ENCODE data around the gene RALGAPA1.

The RALGAPA1 gene

DNA sequence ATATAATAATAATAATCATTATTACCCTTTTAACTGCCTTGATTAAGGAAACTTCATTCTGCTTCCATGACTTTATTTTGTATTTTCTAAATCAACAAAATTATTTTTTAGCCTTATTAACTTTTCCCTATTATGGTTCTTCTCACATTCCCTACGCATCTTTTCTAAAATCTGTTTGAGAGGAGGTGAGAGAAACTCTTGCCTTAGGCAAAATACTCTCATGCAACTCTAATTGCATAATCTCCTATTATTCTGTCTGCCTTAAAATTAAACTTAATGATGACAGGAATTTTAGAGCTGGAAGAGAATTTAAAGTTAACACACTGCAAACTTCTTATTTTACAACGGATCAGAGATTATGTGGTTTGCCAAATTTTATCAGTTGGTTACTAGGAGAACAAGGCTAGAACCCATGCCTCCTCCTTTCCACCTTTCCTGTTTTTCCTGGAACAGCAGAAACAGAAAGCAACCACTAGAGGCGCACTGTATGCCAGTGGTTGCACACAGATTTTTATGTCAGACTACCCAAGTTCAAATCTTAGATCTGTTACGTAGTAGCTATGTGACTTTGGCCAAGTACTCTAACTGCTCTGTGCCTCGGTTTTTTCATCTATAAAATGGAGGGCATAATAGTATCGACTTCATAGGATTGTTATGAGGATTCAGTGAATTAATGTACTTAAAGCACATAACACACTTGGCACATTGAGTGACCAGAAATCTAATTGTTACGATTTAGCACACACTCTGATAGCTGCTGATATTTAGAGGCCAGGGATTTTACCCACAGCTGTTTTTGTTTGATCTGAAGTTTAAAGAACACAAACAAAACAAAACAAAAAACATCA is 12.7 kb upstream of the RALGAPA1 start:
- H3K9me3 ChIP-seq (ENCODE audit: control insufficient read depth, insufficient read depth, low read length): no peaks in the 10 kb centered on the region
- no peak overlapping the region for H3K9ac ChIP-seq (ENCODE audit: low read depth, low read length)
- no peaks in the 10 kb centered on the region for H3K36me3 ChIP-seq (ENCODE audit: control insufficient read depth, insufficient read depth, low read length)
- no peak overlapping the region for H3K27ac ChIP-seq (ENCODE audit: low read depth, low read length)
- no peak overlapping the region for H3K4me3 ChIP-seq (ENCODE audit: low read depth, low read length)
- H3K27me3 ChIP-seq (ENCODE audit: control insufficient read depth, insufficient read depth, low read length): no peaks in the 10 kb centered on the region
- no peaks in the 10 kb centered on the region for H3K4me1 ChIP-seq (ENCODE audit: control insufficient read depth, insufficient read depth, low read length)

DNA sequence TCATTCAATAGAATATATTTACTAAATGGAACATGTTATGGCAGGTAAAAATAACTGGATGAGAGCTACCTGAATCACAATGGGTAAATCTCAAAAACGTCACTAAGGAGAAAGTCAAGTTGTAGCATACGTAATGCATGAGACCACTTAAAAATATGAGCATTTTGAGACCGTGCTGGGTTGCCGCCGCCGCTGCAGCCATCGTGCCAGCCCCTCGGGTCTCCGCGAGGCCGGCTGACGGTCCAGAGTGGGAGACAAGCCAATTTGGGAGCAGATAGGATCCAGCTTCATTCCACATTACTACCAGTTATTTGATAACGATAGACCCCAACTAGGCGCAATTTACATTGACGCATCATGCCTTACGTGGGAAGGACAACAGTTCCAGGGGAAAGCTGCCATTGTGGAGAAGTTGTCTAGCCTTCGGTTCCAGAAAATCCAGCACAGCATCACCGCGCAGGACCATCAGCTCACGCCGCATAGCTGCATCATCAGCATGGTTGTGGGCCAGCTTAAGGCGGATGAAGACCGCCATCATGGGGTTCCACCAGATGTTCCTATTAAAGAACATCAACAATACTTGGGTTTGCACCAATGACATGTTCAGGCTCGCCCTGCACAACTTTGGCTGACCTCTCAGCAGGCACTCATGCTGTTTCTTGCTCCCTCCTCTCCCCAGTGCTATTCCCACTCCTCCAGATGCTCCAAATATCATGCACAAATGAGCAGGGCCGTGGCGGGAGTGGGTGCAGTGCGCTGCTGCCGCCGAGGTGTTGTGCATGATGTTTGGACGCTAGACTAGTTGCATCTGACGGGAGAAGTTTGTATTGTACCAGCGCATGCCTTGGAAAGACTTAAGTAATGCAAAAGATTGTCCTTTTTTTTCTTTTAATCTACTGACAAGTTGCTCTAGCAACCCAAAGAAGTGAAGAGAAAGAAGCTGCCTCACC is 10.8 kb upstream of the RALGAPA1 start:
- H3K36me3 ChIP-seq (ENCODE audit: control insufficient read depth, insufficient read depth, low read length): no peaks in the 10 kb centered on the region
- no peaks in the 10 kb centered on the region for H3K9me3 ChIP-seq (ENCODE audit: control insufficient read depth, insufficient read depth, low read length)
- no peak overlapping the region for H3K4me3 ChIP-seq (ENCODE audit: low read depth, low read length)
- H3K4me1 ChIP-seq (ENCODE audit: control insufficient read depth, insufficient read depth, low read length): no peaks in the 10 kb centered on the region
- H3K27me3 ChIP-seq (ENCODE audit: control insufficient read depth, insufficient read depth, low read length): no peaks in the 10 kb centered on the region
- no peak overlapping the region for H3K27ac ChIP-seq (ENCODE audit: low read depth, low read length)
- no peak overlapping the region for H3K9ac ChIP-seq (ENCODE audit: low read depth, low read length)

DNA sequence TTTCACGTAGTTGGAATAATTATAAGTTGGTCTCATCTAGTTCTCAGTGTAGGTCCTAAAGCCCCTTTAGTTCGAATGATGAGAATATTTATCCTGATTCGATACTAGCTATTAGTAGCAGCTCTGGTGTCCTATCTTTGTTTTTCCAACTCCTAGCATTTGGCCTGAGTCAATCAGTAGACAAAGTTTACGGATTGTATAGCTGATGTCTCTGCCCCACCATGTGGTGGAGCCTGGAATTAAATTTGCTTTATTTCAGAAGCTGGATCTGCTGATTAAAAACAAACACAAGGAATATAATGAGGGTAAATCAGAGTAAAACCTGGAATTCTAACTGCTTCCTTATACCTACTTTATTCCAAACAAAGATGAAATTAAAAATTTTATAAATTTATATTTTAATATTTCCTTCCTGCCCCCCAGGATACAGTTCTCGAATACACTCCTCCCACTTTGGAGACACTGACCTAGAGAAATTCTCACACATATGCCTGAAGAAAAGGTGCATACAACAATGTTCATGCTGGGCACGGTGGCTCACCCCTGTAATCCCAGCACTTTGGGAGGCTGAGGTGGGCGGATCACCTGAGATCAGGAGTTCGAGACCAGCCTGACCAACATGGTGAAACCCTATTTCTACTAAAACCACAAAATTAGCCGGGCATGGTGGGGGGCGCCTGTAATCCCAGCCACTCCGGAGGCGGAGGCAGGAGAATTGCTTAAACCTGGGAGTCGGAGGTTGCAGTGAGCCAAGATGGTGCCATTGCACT is 9.4 kb upstream of the RALGAPA1 start:
- no peak overlapping the region for H3K9ac ChIP-seq (ENCODE audit: low read depth, low read length)
- no peak overlapping the region for H3K27ac ChIP-seq (ENCODE audit: low read depth, low read length)
- H3K36me3 ChIP-seq (ENCODE audit: control insufficient read depth, insufficient read depth, low read length): no peaks in the 10 kb centered on the region

DNA sequence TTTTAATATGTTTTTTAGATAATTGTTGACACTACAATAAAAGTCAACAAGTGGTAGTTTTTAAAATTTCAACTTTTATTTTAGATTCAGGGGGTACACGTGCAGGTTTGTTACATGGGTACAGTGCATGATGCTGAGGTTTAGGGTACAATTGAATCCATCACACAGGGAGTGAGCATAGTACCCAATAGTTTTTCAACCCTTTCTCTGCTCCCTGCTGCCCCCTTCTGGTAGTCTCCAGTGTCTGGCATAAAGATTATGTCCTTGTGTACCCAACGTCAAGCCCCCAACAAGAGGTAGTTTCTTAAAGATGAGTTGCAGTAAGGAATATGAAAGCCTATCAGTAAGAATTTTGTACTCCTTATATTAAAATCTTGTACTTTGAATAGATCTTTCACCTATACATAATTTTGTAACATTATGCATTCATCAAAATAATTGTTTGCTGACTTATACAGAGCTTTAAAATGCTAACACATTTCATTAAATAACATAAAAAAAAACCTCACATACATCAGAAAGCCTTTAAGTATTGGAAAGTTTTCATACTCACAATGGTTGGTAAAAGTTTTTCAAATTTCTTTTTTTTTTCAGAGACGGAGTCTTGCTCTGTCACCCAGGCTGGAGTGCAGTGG is 5.4 kb upstream of the RALGAPA1 start:
- no peak overlapping the region for H3K27ac ChIP-seq (ENCODE audit: low read depth, low read length)
- H3K4me1 ChIP-seq (ENCODE audit: control insufficient read depth, insufficient read depth, low read length): no peaks in the 10 kb centered on the region
- no peaks in the 10 kb centered on the region for H3K27me3 ChIP-seq (ENCODE audit: control insufficient read depth, insufficient read depth, low read length)
- no peak overlapping the region for H3K4me3 ChIP-seq (ENCODE audit: low read depth, low read length)
- H3K36me3 ChIP-seq (ENCODE audit: control insufficient read depth, insufficient read depth, low read length): no peaks in the 10 kb centered on the region
- no peaks in the 10 kb centered on the region for H3K9me3 ChIP-seq (ENCODE audit: control insufficient read depth, insufficient read depth, low read length)
- H3K9ac ChIP-seq (ENCODE audit: low read depth, low read length): no peak overlapping the region

More for the DNA sequence above, 9.4 kb upstream of the RALGAPA1 start:
- Histone ChIP-seq H3K4me3 (ENCODE audit: low read depth, low read length) (no peak overlapping the region), H3K27me3 (ENCODE audit: control insufficient read depth, insufficient read depth, low read length) (no peaks in the 10 kb centered on the region), H3K4me1 (ENCODE audit: control insufficient read depth, insufficient read depth, low read length) (no peaks in the 10 kb centered on the region), H3K9me3 (ENCODE audit: control insufficient read depth, insufficient read depth, low read length) (no peaks in the 10 kb centered on the region)

DNA sequence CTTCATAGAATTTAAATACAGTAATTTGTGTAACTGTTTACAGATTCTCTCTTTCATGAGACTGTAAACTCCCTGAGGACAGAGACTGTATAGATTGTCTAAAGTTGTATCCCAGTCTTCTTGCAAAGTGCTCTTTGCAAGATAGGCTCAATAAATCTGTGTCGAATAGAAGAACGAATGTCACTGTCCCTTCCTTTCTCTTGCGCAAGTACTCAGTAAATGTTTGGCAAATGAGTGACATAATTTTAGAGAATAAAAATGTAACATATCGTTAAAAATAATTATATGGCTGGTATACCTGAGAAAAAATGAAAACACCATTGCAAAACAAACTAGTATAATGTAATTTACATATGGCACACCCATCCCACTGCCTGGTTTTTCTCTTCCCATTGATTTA is 1.9 kb upstream of the RALGAPA1 start:
- Histone ChIP-seq H3K9ac (ENCODE audit: low read depth, low read length) (no peak overlapping the region), H3K4me1 (ENCODE audit: control insufficient read depth, insufficient read depth, low read length) (peaks cover 15% of the 10 kb centered on the region; the same call in 1 of the 2 replicates), H3K4me3 (ENCODE audit: low read depth, low read length) (no peak overlapping the region), H3K27ac (ENCODE audit: low read depth, low read length) (no peak overlapping the region), H3K36me3 (ENCODE audit: control insufficient read depth, insufficient read depth, low read length) (no peaks in the 10 kb centered on the region), H3K9me3 (ENCODE audit: control insufficient read depth, insufficient read depth, low read length) (no peaks in the 10 kb centered on the region), H3K27me3 (ENCODE audit: control insufficient read depth, insufficient read depth, low read length) (no peaks in the 10 kb centered on the region)

DNA sequence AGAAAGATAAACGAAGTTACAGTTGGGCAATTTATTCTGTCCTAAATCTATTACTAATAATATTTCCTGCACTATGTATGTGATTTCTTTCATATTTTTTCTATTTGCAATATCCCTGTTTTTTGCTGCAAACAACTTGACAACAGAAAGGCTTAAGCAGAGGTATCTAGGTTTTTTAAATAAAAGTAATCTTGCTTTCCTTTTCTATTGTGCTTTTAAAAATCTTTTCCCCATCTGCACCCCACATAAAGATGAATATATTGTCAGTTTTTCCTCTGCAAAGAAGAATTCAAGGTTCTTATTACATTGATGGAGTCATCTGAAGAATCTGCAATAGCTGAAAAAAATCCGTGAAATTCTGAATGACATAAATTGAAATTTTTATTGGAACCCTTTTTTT is 502 bp upstream of the RALGAPA1 start:
- Histone ChIP-seq H3K27me3 (ENCODE audit: control insufficient read depth, insufficient read depth, low read length) (no peaks in the 10 kb centered on the region), H3K36me3 (ENCODE audit: control insufficient read depth, insufficient read depth, low read length) (no peaks in the 10 kb centered on the region), H3K9ac (ENCODE audit: low read depth, low read length) (no peak overlapping the region), H3K9me3 (ENCODE audit: control insufficient read depth, insufficient read depth, low read length) (no peaks in the 10 kb centered on the region), H3K4me1 (ENCODE audit: control insufficient read depth, insufficient read depth, low read length) (peaks cover 15% of the 10 kb centered on the region; the same call in 1 of the 2 replicates), H3K27ac (ENCODE audit: low read depth, low read length) (peak overlapping the region; percentile 89), H3K4me3 (ENCODE audit: low read depth, low read length) (no peak overlapping the region)

DNA sequence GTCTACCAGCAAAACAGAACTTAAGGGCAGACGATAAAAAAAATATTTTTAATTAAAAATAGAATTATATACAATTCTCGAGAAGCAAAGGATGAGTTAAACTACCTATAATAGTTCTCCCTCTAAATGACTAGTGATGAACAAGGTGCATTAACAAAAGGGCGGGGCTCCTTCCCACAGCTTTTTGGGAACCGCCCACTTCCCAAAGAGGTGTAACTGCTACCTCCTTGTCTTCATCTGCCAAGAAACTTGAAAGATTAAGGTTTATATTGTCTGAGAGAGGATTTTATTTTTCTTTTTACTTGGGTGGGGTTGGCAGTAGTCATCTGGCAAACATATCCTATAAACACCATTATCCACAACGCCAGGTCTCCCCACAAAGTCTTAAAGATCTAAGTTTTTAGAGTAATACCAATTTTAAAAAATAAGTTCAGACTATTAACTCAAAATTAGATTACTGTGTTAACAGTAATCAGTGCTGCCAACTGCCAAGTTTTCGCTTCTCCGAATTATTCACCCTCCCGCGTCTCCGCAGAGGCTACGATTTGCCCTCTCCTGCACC is 938 bp downstream of the RALGAPA1 start:
- H3K9me3 ChIP-seq (ENCODE audit: control insufficient read depth, insufficient read depth, low read length): no peaks in the 10 kb centered on the region
- H3K27ac ChIP-seq (ENCODE audit: low read depth, low read length): peak overlapping the region; percentile 89
- peaks cover 15% of the 10 kb centered on the region; the same call in 1 of the 2 replicates for H3K4me1 ChIP-seq (ENCODE audit: control insufficient read depth, insufficient read depth, low read length)
- no peaks in the 10 kb centered on the region for H3K36me3 ChIP-seq (ENCODE audit: control insufficient read depth, insufficient read depth, low read length)
- peak overlapping the region; percentile 80 for H3K9ac ChIP-seq (ENCODE audit: low read depth, low read length)
- H3K27me3 ChIP-seq (ENCODE audit: control insufficient read depth, insufficient read depth, low read length): no peaks in the 10 kb centered on the region
- peak overlapping the region; percentile 91 for H3K4me3 ChIP-seq (ENCODE audit: low read depth, low read length)

DNA sequence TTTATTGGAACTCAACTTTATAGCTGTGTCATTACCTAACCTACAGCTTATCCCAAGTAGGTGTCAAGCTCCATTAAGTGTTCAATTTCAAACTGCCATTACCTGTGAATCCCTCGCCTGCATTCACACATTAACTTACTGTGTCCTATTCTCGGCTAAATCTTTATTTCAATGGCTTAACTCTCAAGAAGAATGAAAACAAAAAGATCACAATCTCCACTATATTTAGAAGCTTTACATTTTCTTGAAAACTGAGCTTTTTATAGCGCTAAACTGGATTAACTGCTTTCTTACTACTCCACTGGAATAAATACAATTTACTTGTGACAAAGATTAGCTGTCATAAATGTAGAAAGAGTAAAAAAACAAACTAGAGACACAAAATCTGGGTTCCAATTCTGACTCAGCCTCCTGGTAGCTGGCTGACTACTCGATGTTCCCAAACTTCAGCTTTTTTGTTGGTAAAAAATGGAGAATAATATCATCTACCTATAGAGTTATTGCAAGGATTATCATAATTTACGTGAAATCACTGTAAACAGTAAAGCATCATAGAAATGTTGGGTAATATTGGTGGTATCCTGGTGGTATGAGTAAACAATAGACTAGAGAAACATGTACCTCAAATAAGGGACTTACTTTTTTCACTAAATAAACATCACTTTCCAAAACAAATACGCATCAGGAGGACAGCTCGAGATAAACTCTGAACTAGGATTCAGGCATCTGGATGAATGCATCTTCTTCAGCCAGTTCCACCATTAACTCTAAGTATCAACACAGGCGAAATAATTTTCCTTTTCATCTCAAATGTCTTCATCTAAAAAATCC is 1.7 kb downstream of the RALGAPA1 start:
- Histone ChIP-seq H3K4me1 (ENCODE audit: control insufficient read depth, insufficient read depth, low read length) (peaks cover 15% of the 10 kb centered on the region; the same call in 1 of the 2 replicates), H3K4me3 (ENCODE audit: low read depth, low read length) (peak overlapping the region; percentile 91), H3K9me3 (ENCODE audit: control insufficient read depth, insufficient read depth, low read length) (no peaks in the 10 kb centered on the region), H3K9ac (ENCODE audit: low read depth, low read length) (no peak overlapping the region), H3K27me3 (ENCODE audit: control insufficient read depth, insufficient read depth, low read length) (no peaks in the 10 kb centered on the region), H3K36me3 (ENCODE audit: control insufficient read depth, insufficient read depth, low read length) (no peaks in the 10 kb centered on the region), H3K27ac (ENCODE audit: low read depth, low read length) (no peak overlapping the region)

DNA sequence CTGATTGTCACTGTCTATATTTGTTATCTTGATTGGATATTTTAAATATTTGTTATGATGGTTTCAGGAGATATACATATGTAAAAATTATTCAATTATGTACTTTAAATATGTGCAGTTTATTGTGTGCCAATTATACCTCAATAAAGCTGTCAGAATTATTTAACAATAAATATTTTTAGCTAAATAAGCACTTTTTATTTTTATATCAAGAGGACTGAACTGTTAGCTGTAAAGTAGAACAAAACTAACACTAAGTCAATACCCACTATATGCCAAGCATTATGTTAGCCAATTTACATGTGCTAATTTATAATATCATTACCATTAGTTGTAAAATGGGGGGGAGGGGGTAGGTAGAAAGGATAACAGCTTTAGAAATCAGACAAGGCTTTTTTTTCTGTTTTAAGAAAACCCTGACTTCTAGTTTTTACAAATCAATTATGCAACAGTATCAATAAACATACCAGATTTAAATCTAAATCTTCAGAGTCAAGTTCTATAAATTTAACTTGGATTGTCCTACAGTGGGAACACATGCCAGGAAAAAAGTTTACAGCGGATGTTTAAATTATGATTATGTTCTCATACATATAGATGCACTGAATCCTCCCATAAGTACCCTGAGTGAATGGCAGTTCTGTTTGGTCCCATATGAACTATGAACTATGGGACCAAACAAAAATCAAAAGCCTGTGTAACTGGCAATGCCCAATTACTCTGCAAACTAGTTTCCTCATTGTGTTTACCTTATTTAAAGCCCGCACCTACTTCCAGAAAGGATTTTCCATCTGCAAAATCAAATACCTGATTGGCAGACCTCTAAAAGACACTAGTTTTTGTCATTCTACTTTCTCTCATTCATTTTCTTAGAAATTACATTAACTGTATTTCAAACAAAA is 2.8 kb downstream of the RALGAPA1 start:
- Histone ChIP-seq H3K4me1 (ENCODE audit: control insufficient read depth, insufficient read depth, low read length) (peaks cover 15% of the 10 kb centered on the region; the same call in 1 of the 2 replicates), H3K4me3 (ENCODE audit: low read depth, low read length) (no peak overlapping the region), H3K27ac (ENCODE audit: low read depth, low read length) (no peak overlapping the region), H3K9ac (ENCODE audit: low read depth, low read length) (no peak overlapping the region), H3K27me3 (ENCODE audit: control insufficient read depth, insufficient read depth, low read length) (no peaks in the 10 kb centered on the region), H3K36me3 (ENCODE audit: control insufficient read depth, insufficient read depth, low read length) (no peaks in the 10 kb centered on the region), H3K9me3 (ENCODE audit: control insufficient read depth, insufficient read depth, low read length) (no peaks in the 10 kb centered on the region)

All from HUES48 (cell line).